Measurements from ENCODE around the gene INSR.

DNA sequence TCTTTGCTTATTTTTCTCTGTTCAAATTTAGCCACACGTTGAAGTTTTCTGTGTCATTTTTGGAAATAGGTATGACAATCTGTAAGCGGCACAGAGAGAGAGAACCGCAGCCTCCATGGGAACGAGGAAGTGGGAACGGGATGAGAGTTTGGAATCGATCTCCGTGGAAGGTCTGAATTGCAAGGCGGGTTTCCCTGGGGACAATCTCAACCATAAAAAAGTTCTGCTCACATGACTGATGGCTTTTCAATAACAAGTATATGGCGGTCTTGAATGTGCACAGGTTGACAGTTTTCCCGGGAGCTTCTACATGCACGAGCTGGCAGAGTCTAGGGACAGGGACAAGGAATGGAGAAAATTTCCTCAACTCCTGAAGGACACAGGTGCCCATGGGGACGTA, 90.9 kb downstream of the INSR start:
- TF ChIP-seq POLR2A (IDR thresholded peaks at IDR 0.05; ENCODE audit: low read length) (no peak), GATA1 (IDR thresholded peaks at IDR 0.05; ENCODE audit: low read depth, low read length) (no peak)
